GM10266 (cell line): ENCODE data around the gene GRM7.

Experiments used
- DNase-seq: peaks from one replicate; pipeline ENCODE4 v3.0.0; 2012; ENCODE audit errors: extremely low spot score
- TF ChIP-seq, protein P1 (sequence below): IDR thresholded peaks from 2 replicates; pipeline ENCODE4 v1.5.1; 2012; ENCODE audit warnings: mild to moderate bottlenecking, low read depth; ENCODE audit not compliant: control insufficient read depth, insufficient read depth; ENCODE audit errors: missing control alignments

Gene GRM7

GRCh38 chr3:7630925-7631324 is 770.0 kb downstream of the GRM7 start:
- TF ChIP-seq, protein P1, sequence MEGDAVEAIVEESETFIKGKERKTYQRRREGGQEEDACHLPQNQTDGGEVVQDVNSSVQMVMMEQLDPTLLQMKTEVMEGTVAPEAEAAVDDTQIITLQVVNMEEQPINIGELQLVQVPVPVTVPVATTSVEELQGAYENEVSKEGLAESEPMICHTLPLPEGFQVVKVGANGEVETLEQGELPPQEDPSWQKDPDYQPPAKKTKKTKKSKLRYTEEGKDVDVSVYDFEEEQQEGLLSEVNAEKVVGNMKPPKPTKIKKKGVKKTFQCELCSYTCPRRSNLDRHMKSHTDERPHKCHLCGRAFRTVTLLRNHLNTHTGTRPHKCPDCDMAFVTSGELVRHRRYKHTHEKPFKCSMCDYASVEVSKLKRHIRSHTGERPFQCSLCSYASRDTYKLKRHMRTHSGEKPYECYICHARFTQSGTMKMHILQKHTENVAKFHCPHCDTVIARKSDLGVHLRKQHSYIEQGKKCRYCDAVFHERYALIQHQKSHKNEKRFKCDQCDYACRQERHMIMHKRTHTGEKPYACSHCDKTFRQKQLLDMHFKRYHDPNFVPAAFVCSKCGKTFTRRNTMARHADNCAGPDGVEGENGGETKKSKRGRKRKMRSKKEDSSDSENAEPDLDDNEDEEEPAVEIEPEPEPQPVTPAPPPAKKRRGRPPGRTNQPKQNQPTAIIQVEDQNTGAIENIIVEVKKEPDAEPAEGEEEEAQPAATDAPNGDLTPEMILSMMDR = no peak
- DNase-seq = no peak

DNA sequence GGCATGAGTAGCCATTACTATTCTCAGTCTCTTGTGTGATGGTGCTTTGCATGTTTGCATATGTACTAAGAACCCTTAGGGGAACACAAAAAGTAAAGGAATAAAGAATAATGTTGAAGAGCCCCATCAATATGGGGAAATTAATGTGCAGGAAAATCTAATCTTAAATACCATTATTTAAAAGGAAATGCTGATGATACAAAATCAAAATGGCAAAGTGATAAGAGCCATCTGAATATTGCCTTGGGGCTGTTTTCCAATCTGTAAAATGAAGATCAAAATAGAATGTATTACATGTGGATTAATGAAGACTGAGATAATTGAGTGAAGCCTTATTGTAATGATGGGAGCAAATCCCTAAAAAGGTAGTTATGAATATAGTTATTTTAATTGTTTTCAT is 771.4 kb downstream of the GRM7 start:
- DNase-seq = no peak
- TF ChIP-seq, protein P1 = no peak

GRCh38 chr3:7637694-7638093 is 776.8 kb downstream of the GRM7 start:
- DNase-seq = no peak
- TF ChIP-seq, protein P1 = no peak

DNA sequence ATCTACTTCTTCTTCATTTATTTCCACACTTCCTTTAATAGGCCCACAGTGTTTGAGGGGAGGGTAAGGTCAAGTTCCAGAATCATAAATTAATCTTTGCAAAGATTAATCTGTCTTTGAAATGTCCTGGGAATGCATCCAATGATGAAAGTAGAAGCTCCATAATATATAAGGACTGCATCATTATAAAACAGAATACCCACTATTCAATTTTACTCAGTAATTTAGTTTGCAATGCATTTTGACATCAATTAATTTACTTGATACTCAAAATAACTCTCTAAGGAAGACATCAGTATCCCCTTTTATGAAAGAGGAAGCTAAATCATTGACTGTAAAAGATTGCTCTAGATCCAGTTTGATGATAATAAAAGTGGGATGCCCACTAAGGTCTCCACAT is 777.2 kb downstream of the GRM7 start:
- DNase-seq = no peak
- TF ChIP-seq, protein P1 = no peak

GRCh38 chr3:7640787-7641186 is 779.9 kb downstream of the GRM7 start:
- TF ChIP-seq, protein P1 = no peak
- no peak for DNase-seq

- TF ChIP-seq, protein P1 = no peak
- no peak for DNase-seq
These were observed 785.9 kb downstream of the GRM7 start for GRCh38 chr3:7646851-7647250.

- DNase-seq = no peak
- TF ChIP-seq, protein P1 = no peak
These were observed 789.6 kb downstream of the GRM7 start for GRCh38 chr3:7650466-7650865.
